ENCODE results near the gene CELF2. TPM values are rescaled to one million over a fixed set of nuclear protein-coding genes. Genes with fewer than 3 reads are reported as not detected.

The CELF2 gene
- total and polyA plus RNA-seq, 10 donors = 13.5 to 180 (median 105) TPM

- no peak for TF ChIP-seq POLR2A (IDR thresholded peaks at IDR 0.05)
- no peak for TF ChIP-seq CTCF (IDR thresholded peaks at IDR 0.05 in 8 of 11, conservative IDR thresholded peaks at IDR 0.05 in 3 of 11)
- peak; percentile 45 to 62 (median 59) for TF ChIP-seq POLR2AphosphoS5 (IDR thresholded peaks at IDR 0.05)
- peaks cover 0 to 53% (median 10%) of the 10 kb centered on the region in 6 donors for H3K4me1 ChIP-seq
- H3K9me3 ChIP-seq = no peaks in the 10 kb centered on the region
- intact Hi-C loops (cut with DNase I; ENCODE audit: low total_unique reads) = no loop called here
- peaks cover 0 to 60% (median 25%) of the 10 kb centered on the region in 6 donors for H3K36me3 ChIP-seq
- WGBS, 5 donors = 50 to 60% (median 54%) methylated on average over 12 of the region's 12 CpGs
- no peak overlapping the region for H3K4me3 ChIP-seq
- peak; percentile 86 for DNase-seq
- peak overlapping the region in 2 of 8 donors; percentile 19 to 47 for H3K27ac ChIP-seq
- no peaks in the 10 kb centered on the region for H3K27me3 ChIP-seq (replicated peaks in 1 of 7)
Observed at GRCh38 chr10:11335167-11335652, 317.5 kb downstream of the CELF2 start.

DNA sequence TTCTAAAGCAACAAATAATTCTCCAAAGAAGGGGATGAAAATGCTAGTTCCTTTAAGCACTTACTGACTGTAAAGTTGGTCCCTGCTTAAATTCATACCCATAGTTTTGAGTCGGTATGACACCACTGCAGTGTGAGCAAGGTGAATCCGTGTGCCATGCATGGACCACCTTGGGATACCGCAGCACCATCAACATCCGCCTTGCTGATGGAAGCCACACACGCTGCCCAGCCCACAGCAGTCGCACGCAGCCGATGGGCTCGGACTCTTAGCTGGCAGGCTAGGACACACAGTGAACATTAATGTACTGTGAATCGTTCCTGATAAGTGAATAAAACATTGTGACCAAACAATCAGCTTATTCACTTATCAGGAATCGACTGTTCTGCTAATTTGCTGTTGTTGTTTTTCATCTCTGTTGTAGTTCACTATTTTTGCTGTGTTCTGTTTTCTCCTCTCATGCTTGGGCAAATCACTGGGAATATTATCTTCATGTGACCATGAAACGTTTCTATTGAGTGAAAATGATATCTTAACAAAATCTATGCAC lies 318.3 kb downstream of the CELF2 start:
- Histone ChIP-seq H3K4me3 (no peak overlapping the region), H3K4me1 (peaks cover 0 to 45% (median 8%) of the 10 kb centered on the region in 6 donors), H3K27me3 (replicated peaks in 1 of 7) (no peaks in the 10 kb centered on the region), H3K27ac (peak overlapping the region in 2 of 8 donors; percentile 9 to 33), H3K9me3 (no peaks in the 10 kb centered on the region), H3K36me3 (peaks cover 0 to 53% (median 19%) of the 10 kb centered on the region in 6 donors)
- DNase-seq = no peak
- TF ChIP-seq POLR2A (IDR thresholded peaks at IDR 0.05) (no peak), CTCF (IDR thresholded peaks at IDR 0.05 in 8 of 11, conservative IDR thresholded peaks at IDR 0.05 in 3 of 11) (no peak), POLR2AphosphoS5 (IDR thresholded peaks at IDR 0.05) (peak in 2 of 3 donors; percentile 69 to 82)
- 88 to 94% (median 92%) methylated on average over 12 of the region's 12 CpGs for WGBS, 5 donors
- intact Hi-C loops (cut with DNase I; ENCODE audit: low total_unique reads) = no loop called here

DNA sequence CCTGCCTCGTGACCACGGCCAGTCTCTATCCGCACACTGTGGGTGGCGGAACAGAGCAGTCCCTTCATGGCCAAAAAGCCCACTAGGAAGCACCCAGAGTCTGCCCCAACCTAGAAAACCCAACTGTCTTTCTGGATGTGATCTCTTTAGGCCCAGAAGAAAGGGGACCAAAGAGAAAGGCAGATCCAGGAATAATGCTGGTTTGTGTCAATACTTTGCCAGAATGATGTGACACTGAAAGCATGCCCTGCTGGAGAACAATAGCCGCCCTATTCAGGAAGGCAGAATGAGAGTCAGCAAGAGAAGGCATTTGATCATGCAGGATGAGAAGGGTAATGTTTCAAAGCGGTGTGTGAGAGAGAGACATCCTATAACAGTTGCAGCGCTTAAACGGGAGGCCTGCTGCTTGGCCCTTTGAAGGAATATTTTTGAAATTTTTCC lies 319.1 kb downstream of the CELF2 start:
- no peak for DNase-seq
- Histone ChIP-seq H3K4me3 (no peak overlapping the region), H3K4me1 (peaks cover 0 to 41% (median 8%) of the 10 kb centered on the region in 6 donors), H3K27ac (no peak overlapping the region), H3K27me3 (replicated peaks in 1 of 7) (no peaks in the 10 kb centered on the region), H3K9me3 (no peaks in the 10 kb centered on the region), H3K36me3 (peaks cover 0 to 45% (median 15%) of the 10 kb centered on the region in 6 donors)
- no peak for TF ChIP-seq CTCF (IDR thresholded peaks at IDR 0.05 in 8 of 11, conservative IDR thresholded peaks at IDR 0.05 in 3 of 11)
- TF ChIP-seq POLR2A (IDR thresholded peaks at IDR 0.05) = no peak
- peak in 1 of 3 donors; percentile 61 for TF ChIP-seq POLR2AphosphoS5 (IDR thresholded peaks at IDR 0.05)
- WGBS, 5 donors = 84 to 90% (median 87%) methylated on average over 8 of the region's 8 CpGs
- intact Hi-C loops (cut with DNase I; ENCODE audit: low total_unique reads) = no loop called here

GRCh38 chr10:11337516-11337915 lies 319.8 kb downstream of the CELF2 start:
- 48 to 90% (median 83%) methylated on average over 15 of the region's 15 CpGs for WGBS, 5 donors
- Histone ChIP-seq H3K4me3 (no peak overlapping the region), H3K4me1 (peaks cover 0 to 35% (median 8%) of the 10 kb centered on the region in 6 donors), H3K9me3 (no peaks in the 10 kb centered on the region), H3K36me3 (peaks cover 0 to 37% (median 9%) of the 10 kb centered on the region in 6 donors), H3K27ac (no peak overlapping the region), H3K27me3 (replicated peaks in 1 of 7) (no peaks in the 10 kb centered on the region)
- no peak for TF ChIP-seq CTCF (IDR thresholded peaks at IDR 0.05 in 8 of 11, conservative IDR thresholded peaks at IDR 0.05 in 3 of 11)
- TF ChIP-seq POLR2AphosphoS5 (IDR thresholded peaks at IDR 0.05) = peak; percentile 68 to 84 (median 77)
- peak; percentile 80 for DNase-seq
- intact Hi-C loops (cut with DNase I; ENCODE audit: low total_unique reads) = no loop called here

Data from spleen (tissue), 11 donors.